GM12892 (cell line): ENCODE data around the gene ASRGL1.

Source experiments
- POLR2A ChIP-seq: IDR thresholded peaks from 2 replicates; pipeline ENCODE4 v1.6.1; 2011; ENCODE audit warnings: low read depth, low read length, control low read depth
- POLR2AphosphoS5 ChIP-seq: IDR thresholded peaks from 2 replicates; pipeline ENCODE4 v1.6.1; 2011; ENCODE audit warnings: low read depth, low read length, control low read depth
- TAF1 ChIP-seq: IDR thresholded peaks from 2 replicates; pipeline ENCODE4 v1.6.1; 2011; ENCODE audit warnings: low read depth, mild to moderate bottlenecking, control low read depth, low read length, borderline replicate concordance

GRCh38 chr11:62423012-62423411, 85.8 kb downstream of the ASRGL1 start:
- TF ChIP-seq POLR2A (no peak), TAF1 (no peak), POLR2AphosphoS5 (no peak)
